GM18861 (cell line): ENCODE results near the gene SMYD1.
A peak's percentile ranks its signal among the peaks of the same experiment; 100 is the strongest.
"Not testable (repeated sequence)": the region's sequence is repeated elsewhere in the genome, so short reads cannot be mapped to it uniquely, and the experiment has no call there.

ENCODE experiments used
- ATAC-seq: cut with Tn5 transposase; IDR thresholded peaks from one replicate; pipeline ENCODE4 v1.9.1; 2021; ENCODE audit not compliant: unreplicated experiment

Gene SMYD1

DNA sequence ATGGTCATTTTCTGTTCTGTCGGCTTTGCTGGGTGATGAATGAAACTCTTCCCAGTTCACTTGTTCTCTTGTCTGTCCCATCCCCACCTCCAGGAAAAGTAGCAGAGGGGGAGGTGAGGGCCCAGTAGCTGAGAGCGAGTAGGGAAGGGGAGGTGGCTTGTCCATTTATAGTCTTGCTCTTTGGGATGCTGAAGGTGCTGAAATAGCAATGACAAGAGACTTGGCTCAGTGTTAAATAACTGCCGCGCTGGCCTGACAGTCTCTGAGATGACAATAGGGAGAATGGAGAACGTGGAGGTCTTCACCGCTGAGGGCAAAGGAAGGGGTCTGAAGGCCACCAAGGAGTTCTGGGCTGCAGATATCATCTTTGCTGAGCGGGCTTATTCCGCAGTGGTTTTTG is at the start of gene SMYD1:
Gene SMYD1, plus strand, starts transcription at position 228 of the 400 bp plus-strand sequence. Its CDS starts 40 bp downstream, at position 268.
- no peak for ATAC-seq

- ATAC-seq: not testable (repeated sequence)
Measured at GRCh38 chr2:88018077-88018805, 49.4 kb upstream of the SMYD1 start.

DNA sequence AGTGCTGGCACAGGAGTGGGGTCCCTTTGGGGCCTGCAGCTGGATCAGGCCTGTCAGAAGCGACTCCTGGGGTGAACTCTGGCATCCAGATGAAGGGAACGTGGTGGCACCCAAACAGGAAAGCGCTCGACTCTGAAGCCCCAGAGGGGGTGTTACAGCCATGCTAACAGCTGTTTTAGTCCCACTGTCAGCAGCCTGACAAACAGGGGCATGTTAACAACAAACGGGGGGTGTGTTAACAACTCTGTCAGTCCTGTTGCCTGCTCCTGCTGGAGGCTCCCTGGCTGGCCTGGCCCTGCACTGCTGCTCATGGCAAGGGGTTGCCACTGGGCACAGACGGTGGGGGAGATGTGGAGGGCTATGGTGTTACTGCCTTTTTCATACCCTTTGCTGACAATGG is 48.7 kb upstream of the SMYD1 start:
- ATAC-seq: no peak

- ATAC-seq: no peak
Measured at GRCh38 chr2:88019985-88020384, 47.6 kb upstream of the SMYD1 start.

DNA sequence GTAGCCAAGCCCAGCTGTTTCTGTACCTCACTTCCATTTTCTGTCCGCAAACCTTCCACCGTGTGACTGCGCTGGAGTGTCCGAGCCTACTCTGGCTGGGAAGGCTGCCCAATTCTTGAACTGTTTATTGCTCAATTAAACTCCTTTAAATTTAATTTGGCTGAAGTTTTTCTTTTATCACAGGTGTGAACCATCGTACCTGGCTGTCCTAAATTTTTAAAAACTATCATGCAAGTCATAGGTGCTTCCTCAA is 45.0 kb upstream of the SMYD1 start:
- ATAC-seq: no peak

DNA sequence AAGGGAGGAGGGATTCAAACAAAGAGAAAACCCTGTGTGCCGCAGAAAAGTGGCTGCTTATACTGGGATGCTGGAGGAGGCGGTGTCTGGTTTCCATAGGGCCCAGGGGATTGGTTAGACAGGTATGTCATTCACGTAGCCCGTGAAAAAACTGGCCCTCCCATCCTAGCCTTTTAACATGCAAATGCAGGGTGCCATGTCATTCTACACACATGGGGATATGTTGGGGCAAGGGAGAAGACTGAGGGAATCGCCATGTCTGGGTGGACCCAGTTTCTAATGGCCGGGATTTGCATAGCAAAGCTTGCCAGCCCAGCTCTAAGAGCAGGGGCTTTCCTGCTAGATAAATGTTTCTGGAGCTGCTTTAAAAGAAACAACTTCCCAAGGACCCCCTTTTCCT is 43.1 kb upstream of the SMYD1 start:
- ATAC-seq: no peak

- peak; percentile 39 for ATAC-seq
Measured at GRCh38 chr2:88027697-88028389, 39.8 kb upstream of the SMYD1 start.

DNA sequence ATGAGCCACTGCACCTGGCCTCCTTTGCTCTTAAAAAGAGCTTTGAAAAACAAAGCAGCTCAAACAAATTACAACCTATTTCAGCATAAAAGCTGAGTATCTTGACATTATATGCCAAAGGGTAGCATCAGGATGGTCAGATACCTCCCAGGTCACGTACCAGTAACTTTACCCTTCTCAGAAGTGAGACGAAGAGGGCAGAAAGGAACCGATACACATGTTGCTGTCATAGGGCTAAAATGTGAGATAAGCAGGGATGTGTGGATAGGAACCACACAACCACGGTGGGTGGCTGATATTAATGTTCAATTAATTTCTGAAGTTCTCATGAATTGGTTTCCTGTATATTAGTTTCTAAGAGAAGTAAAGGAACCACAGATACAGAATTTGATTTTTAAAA is 38.7 kb upstream of the SMYD1 start:
- ATAC-seq: no peak

DNA sequence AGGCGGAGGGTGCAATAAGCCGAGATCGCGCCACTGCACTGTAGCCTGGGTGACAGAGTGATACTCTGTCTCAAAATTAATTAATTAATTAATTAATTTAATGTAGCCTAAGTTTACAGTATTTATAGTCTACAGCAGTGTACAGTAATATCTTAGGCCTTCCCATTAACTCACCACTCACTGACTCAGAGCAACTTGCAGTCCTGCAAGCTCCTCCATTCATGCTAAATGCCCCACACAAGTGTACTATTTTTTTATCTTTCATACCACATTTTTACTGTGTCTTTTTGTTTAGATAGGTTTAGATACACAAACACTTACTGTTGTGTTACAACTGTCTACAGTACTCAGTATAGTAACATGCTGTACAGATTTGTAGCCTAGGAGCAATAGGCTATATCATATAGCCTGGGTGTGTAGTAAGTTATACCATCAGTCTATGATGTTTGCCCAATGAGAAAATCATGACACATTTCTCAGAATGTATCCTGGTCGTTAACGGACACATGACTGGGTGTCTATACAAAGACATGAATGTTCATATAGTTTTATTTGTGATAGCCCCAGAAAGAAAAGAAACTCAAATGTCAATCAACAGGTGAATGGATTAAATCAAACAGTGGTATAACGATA is 35.4 kb upstream of the SMYD1 start:
- no peak for ATAC-seq

DNA sequence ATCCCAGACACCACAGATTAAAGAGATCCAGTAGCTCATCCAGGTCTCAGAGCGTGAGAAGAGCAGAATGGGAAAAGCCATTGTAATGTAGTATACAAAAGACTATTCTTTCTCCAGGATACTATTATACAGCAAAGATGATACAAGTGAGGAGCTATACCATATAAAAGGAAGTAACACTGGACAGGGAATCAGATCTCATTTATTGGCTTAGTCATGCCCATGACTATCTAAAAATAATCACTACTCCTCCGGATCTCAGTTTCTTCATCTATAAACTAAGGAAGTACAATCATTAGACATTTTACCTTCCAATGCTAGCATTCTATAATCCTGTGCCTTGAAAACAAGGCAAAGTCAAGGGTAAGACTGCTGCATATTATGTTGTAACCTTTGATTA is 31.4 kb upstream of the SMYD1 start:
- no peak for ATAC-seq

DNA sequence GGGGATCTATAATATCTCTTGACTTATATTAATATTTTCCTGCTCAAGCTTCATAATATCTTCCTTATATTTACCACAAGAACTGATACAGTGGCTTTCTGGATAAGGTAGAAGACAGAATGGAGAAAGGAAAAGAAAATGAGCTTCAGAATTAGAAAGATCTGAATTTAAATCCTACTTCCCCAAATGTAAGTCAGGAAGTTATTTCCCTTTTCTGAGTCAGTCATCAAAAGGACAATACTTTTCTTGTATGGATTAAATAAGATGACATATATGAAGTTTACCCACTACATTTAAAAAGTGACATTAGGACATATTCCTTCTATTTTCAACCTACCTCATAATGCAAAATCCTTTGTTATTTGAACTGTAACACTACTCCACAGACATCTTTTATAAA is 31.0 kb upstream of the SMYD1 start:
- no peak for ATAC-seq

GRCh38 chr2:88038263-88039105 is 29.1 kb upstream of the SMYD1 start:
- no peak for ATAC-seq

- ATAC-seq: no peak
Measured at GRCh38 chr2:88042476-88042875, 25.1 kb upstream of the SMYD1 start.

DNA sequence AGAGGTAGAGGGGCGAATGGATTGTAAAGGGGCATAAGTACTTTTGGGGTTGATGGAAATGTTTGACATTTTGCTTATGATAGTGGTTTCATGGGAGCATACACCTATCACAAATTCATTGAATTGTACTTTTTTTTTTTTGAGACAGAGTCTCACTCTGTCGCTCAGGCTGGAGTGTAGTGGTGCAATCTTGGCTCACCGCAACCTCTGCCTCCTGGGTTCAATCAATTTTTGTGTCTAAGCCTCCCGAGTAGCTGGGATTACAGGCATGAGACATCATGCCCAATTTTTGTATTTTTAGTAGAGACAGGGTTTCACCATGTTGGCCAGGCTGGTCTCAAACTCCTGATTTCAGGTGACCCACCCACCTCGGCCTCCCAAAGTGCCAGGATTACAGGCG is 22.1 kb upstream of the SMYD1 start:
- not testable (repeated sequence) for ATAC-seq

DNA sequence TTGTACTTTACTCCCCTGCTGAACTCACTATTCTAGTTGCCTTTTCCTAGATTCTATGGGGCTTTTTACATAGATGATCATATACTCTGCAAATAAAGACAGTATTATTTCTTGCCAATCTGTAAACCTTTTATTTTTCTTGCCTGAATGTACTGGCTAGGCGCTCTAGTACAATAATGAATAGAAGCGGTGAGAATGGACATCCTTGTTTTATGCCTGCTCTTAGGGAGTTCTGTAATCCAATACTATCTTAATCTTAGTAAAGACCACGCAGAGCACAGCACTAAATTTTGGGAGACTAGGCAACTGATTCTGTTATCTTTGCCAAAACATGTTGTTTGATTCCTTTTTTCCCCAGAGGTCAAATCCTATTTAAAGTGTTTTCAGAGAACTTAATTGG is 19.1 kb upstream of the SMYD1 start:
- no peak for ATAC-seq

GRCh38 chr2:88049622-88050021 is 18.0 kb upstream of the SMYD1 start:
- peak; percentile 79 for ATAC-seq

DNA sequence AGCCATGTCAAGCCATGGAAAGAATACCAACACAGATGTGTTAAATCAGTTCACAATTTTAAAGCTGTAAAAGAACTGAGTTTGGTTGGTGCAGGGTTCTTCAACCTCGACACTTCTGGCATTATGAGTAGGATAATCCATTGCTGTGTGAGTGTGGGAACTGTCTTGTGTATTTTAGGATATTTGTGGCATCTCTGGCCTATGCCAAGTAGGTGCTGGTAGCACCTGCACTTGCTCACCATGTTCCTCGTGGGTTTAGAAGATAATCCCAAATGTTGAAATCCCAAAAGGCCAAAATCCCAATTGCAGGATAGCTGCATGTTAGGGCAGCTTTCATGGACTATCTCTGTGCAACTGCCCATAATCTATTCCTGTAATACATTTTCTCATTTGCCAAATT is 15.8 kb upstream of the SMYD1 start:
- no peak for ATAC-seq

DNA sequence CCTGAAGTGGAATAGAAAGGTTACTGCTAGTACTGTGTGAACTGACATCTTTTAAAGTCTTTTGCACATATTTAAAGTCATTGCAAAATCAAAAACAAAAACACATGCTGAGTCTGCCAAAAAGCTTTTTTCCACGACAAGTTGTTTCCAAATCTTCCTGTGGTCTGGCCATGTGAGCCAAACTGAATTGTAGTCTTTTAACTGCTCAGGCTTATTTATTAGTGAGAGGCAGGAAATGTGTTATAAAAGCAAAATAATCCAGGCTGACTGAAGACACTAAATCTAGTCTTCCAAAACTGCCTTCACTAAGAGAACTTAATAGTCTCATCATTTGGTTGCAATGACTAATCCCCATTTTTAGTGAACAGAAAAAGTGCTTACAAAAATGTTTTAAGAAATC is 14.3 kb upstream of the SMYD1 start:
- no peak for ATAC-seq

DNA sequence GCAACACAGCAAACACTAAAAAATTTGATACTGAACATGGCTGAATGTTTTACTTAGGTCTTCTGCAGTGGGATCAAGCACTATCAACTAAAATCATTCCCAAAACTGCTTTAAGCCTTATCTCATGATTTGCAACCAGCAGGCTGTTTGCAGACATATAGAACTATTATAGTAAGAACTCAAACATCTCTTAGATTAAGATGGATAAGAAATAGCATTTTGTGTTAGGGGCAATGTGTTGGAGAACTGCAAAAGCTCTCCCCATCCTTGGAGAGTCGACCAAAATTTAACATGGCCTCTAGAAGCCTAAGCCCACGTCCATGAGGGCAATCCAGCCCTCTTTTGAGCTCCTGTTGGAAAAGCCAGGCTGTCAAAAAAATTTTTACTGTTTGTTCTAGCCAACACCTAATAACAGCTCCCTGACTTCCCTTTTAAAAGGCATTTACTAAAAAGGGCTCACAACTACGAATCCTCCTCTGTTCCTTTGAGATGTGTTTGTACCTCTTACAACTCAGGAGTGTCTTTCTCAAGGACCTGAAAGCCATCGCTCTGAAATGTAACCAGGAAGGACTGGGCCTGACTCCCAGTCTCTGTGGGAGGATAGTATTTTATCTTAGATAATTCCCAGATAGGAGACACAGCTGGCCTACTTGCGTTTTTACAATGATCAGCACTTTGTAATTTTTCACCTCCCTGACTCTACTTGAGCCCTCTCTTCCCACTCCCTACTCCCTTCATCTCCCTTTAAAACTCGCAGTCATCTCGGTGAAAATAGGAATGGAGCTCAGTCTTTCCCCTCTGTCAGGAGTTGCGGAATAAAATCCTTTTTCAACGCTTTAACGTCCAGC is 13.5 kb upstream of the SMYD1 start:
- ATAC-seq: no peak

GRCh38 chr2:88054782-88055370 is 12.7 kb upstream of the SMYD1 start:
- no peak for ATAC-seq
